Endometrial microvascular endothelial cells (primary cell): ENCODE data around the gene SLC27A3. TPM values are rescaled to one million over a fixed set of nuclear protein-coding genes. Genes with fewer than 3 reads are reported as not detected.

Source experiments
- in situ Hi-C: cut with HindIII; loops from 2 replicates; pipeline ENCODE4 v1.10.0; 2017; ENCODE audit warnings: low sequenced_read_pairs, low pct_unique_long_range_greater_than_20kb; ENCODE audit errors: inconsistent ontology term
- total RNA-seq: library from RNA; depleted of rRNA; stranded (reverse); fragments of >200 nt; gene quantifications from one replicate; pipeline ENCODE4 v1.2.3, GENCODE V29; 2015; ENCODE audit errors: inconsistent ontology term

SLC27A3 gene
- total RNA-seq, 1 donor from 2014 or later: 18.0 TPM

GRCh38 chr1:153795330-153795837 lies 20.2 kb downstream of the SLC27A3 start:
- in situ Hi-C loops: no loop called here

DNA sequence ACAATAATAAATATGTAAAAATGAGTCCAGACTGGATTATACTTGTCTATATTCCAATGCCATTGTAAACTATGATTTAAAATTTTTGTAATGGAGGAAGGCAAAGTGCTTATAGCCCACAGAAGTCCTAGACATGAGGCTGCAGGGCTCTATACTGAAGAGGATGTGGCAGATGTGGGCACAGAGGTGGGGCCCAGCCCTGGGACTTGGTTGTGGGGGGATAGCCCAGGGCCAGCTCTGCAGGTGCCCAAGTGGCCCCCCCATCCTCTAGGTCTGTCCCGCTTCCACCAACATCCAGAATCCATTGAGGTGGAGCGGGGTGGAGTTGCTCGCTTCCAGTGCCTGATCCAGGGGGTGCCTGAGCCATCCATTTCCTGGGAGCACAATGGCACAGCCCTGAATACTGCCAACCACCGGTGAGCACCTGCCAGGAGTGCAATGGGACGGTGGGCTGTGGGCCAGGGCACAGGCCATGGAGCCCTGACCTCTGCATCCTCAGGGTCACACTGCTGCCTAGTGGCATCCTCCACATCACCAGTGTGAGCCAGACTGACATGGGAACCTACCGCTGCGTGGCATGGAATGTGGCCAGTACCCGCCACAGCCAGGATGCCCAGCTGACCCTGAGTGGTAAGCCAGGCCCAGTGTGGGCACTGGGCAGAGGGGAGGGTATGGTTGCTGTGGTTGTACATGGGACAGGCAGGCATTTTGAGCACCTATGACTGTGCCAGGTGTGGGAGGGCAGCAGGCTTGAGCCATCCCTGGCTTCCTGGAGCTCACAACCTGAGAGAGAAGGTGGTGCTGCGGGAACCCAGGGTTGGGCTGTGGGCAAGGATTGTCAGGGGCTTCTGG lies 21.0 kb downstream of the SLC27A3 start:
- in situ Hi-C loops: no loop called here

DNA sequence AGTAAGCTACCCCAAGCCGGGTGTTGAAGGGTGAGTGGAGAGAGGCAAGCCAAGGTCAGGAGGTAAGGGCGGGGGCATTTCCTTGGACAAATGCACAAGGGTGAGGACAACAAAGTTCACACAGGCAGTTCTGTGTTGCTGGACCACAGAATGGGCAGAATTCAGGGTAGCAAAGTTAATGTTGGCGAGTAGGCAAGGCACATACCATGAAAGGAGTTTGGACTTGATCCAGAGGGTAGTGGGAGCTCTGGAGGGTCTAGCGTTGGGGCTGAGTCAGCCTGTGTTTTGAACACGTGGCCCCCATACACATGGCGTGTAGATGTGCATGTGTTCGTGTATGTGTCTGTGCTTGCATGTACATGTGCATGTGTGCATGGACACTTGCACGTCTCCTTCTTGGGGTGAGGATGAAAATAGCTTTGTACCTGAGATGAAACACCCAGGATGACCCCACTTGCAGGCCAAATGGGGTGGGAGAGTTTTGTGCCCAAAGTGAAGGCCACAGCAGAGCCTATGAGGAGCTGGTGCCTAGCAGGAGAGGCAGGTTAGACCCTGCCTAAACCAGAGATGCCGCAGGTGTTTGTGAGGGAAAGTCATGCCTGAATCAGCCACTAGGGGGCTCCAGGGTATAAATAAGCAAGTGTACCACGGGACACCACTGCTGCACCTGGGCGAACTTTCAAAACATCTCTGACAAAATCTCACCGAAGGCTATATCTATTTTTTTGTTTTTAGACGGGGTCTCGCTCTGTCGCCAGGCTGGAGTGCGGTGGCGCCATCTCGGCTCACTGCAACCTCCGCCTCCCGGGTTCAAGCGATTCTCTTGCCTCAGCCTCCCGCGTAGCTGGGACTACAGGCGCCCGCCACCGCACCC lies 21.8 kb downstream of the SLC27A3 start:
- in situ Hi-C loops: no loop called here

- in situ Hi-C loops: no loop called here
Observed at GRCh38 chr1:153798468-153798780, 23.2 kb downstream of the SLC27A3 start.

- in situ Hi-C loops: no loop called here
Observed at GRCh38 chr1:153799016-153799415, 23.8 kb downstream of the SLC27A3 start.

DNA sequence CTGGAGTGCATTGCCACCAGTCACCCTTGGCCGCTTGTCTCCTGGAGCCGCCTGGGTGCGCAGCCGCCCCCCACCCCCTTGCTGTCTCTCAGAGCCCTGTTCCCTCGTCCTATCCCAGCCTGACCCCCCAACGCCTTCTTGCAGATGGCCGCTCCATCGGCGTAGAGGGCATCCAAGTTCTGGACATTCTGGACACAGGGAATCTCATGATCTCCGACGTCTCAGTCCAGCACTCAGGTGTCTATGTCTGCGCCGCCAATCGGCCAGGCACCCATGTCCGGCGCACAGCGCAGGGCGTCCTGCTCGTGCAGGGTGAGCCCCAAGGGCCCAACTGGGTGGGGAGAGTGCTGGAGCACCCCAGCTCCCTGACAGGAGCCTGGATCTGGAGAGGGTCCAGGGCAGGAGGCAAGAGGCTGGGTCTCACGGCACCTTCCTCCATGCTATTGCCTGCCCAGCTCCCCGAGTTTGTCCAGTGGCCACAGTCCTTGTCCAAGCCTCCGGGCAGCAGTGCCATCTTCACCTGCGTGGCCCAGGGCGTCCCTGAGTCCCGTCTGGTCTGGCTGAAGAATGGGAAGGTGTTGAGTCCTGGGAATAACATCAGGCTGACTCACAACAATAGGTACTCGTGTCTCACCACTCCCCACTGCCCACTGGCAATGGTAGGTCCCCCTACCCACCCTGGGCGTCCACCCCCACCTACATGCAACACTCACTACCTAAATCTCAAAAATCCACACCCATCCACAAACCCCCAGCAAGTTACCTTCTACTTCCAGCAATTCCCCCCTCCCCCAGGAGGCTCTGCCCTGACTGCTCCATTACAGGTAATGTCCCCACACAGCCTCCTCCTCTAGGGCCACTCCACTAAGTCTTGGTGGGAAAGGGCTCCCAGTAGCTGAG lies 24.6 kb downstream of the SLC27A3 start:
- in situ Hi-C loops: no loop called here

DNA sequence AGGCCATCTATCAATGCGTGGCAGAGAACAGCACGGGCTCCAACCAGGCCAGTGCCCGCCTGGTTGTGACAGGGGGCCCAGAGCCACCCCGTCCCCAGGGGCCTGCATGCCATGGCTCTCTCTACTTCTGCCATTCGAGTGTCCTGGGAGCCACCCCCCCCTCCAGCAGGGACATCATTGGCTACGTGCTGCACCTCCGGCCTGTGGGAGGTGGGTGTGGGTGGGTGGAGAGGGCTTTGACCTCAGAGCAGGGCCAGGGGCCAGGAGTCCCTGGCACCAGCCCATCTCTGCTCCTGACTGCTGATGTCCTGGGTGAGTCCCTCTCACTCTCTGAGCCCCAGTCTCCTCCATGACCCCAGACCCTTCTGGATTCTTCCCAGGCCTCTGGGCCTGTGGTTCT lies 25.3 kb downstream of the SLC27A3 start:
- in situ Hi-C loops: no loop called here

- in situ Hi-C loops: no loop called here
Observed at GRCh38 chr1:153801028-153801625, 25.9 kb downstream of the SLC27A3 start.

GRCh38 chr1:153801786-153802697 lies 26.8 kb downstream of the SLC27A3 start:
- in situ Hi-C loops: no loop called here

GRCh38 chr1:153803470-153804056 lies 28.4 kb downstream of the SLC27A3 start:
- in situ Hi-C loops: no loop called here

GRCh38 chr1:153804112-153804511 lies 28.9 kb downstream of the SLC27A3 start:
- in situ Hi-C loops: no loop called here

DNA sequence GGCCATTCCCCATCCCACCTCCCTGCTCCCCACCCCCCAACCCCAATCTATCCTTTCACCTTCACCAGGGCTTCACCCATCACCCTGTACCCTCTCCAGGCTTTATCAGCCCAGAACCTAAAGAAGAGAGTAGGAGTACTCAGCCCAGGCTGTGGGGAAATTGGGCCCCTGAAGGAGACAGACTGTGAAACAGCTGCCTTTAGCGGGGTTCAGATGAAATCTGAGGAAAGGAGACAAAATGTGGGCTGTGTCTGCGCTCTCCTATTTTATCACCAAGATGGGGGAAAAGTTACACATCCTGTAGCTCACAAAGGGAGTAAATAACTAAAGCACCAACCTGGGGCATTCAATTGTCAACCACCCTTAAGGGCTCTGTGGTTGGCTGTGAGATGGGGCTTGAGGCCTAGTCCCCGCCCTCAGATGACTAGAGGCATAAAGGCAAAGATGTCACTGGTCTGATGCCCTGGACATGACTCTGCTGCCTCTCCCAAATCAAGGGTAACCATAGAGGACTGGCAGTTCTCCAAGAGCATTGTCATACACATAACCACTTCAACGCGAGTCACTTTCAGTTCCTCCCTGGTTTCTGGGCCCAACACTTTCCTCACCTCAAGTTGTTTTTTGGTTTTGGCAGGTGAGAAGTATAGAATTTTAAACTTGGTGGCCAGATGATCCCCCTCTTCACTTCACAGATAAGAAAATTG lies 30.0 kb downstream of the SLC27A3 start:
- in situ Hi-C loops: no loop called here

GRCh38 chr1:153805886-153806719 lies 30.9 kb downstream of the SLC27A3 start:
- in situ Hi-C loops: no loop called here

DNA sequence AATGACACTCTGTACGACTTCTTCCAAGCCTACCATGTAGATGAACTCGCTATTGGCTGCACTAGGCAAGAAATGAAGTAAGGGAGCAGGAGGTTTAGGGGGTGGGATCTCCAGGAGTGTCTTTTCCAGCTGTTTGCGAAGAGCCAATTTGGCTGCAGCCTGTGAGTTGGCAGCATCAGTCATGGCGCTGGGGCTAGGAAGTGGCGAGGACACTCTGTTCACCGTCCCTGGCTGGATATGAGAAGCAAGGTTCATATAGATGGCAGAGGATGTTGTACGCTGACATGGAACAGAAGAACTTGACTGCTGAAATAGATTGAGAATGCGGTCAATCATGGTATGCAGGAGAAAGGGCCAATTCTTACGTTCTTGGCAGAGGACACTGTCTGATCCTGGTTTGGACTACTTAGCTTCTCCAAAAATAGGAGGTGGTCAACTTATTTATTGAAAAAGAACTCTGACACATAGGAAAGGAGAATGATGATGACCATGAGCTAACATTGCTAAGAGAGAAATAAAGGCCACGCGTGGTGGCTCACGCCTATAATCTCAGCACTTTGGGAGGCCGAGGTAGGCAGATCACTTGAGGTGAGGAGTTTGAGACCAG lies 41.2 kb downstream of the SLC27A3 start:
- in situ Hi-C loops: loop anchor here (10.0 kb wide), 1 partner anchor 148 kb away; the partner anchor contains the start of genes CREB3L4 and SLC39A1

- in situ Hi-C loops: loop anchor here (10.0 kb wide), 1 partner anchor 146 kb away; the partner anchor contains the start of genes CREB3L4 and SLC39A1
Observed at GRCh38 chr1:153818876-153819275, 43.7 kb downstream of the SLC27A3 start.
